Activated T-cell treated with anti-CD3 and anti-CD28 coated beads for 24 hours (primary cell): Measurements from ENCODE around the gene RSRC1.
"Not testable (repeated sequence)": the region's sequence is repeated elsewhere in the genome, so short reads cannot be mapped to it uniquely, and the experiment has no call there.

Source experiments
- DNase-seq: peaks from one replicate; pipeline ENCODE4 v3.0.0-alpha.2; 2020; ENCODE audit warnings: low read depth

The RSRC1 gene

DNA sequence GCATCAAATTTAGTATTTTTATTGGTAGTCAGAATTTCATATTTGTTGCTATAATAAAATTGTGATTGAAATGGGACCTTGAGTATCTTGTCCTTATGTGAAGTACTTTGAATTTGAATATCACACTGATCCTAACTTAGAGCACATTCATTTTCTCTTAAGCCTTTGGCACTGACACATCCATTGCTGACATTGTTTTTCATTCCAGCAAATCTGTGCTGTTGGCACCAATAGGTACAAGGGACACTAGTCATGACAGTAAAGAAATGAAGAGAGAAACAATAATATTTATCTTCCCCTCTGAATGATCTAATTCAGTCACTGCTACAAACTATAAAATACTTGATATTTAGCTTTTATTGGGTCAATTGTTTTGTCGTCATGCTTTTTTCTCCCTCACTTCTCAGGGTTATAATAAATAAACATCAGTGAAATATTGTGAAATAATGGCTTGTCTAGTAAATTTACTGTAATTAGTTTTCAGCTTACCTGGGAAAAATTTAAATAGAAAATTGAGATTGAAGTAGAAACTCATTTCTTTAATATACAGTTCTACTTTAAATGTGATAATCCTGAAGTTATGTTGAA is 294.3 kb downstream of the RSRC1 start:
- no peak for DNase-seq

DNA sequence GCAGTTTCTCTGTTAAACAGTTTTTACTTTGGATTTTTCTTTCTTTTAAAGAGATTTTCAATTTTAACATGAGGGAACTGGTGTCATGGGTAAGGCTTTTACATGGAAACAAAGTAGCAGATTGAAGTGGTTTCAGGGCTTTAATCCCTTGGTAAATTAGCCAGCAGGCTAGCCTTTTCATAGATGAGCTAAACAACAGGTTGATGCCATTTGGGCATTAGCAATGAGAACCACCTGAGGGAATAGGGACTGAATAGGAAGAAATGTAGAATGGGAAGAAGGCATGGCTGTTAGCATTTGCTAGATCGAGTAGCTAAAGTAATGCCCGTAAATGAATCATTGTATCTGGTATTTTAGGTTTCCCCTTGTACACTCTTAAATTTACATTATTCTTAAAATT is 295.6 kb downstream of the RSRC1 start:
- DNase-seq = no peak

- no peak for DNase-seq
Measured at GRCh38 chr3:158407844-158408517, 298.1 kb downstream of the RSRC1 start.

GRCh38 chr3:158408518-158408897 is 298.6 kb downstream of the RSRC1 start:
- DNase-seq = not testable (repeated sequence)

GRCh38 chr3:158418035-158418434 is 308.1 kb downstream of the RSRC1 start:
- DNase-seq = no peak

GRCh38 chr3:158419820-158420653 is 310.1 kb downstream of the RSRC1 start:
- DNase-seq = no peak

GRCh38 chr3:158420654-158421396 is 310.9 kb downstream of the RSRC1 start:
- no peak for DNase-seq

DNA sequence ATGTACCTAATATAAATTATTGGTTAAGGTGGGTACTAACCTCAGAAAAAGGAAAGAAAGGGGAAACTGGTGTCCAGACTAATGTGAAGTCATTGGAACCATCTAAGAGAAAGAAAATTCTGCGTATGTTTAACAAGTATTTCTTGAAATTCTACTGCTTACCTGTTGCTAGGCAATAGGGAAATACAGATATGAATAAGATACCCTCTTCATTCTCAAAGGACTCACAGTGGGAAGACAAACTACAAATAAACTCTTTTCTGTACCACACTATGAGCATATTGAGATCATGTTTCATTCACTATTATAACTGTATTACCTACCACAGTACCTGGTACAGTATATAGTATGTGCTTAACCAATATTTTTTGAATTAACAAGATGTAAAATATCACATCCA is 320.6 kb downstream of the RSRC1 start:
- no peak for DNase-seq

DNA sequence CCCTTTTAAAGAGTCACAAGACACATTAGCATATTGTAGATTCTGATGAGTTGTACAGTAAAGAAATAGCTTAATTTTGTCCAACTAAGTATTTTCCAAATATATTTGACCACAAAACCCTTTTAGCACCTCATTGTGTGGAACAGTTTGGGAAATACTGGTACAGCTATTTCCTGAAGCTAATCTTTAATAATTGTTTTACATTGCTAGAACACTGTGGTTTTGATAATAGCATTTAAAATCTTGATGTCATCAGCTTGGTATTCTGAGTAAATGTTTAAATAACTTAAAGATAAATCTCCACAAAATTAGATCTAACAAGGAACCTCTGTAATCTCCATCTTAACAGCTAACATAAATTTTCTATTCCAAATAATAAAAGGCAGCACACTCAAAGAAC is 321.1 kb downstream of the RSRC1 start:
- no peak for DNase-seq

DNA sequence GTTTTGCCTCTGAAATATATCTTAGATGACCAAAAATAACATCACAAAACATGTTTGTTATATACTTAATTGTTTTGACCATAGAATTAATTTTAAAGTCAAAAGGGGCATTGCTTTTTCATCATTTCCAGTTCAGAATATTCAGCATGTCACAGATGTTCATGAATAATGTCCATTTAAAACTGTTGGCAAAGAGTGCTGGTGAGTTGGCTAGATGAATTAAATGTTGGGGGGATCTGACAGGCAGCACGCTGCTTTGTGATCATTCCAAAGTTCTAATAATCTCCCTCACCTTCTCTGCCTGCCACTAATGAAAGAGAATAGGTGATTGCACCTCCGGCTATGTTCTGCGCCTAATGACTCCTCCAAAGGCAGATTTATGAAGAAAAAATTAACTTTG is 321.9 kb downstream of the RSRC1 start:
- no peak for DNase-seq

DNA sequence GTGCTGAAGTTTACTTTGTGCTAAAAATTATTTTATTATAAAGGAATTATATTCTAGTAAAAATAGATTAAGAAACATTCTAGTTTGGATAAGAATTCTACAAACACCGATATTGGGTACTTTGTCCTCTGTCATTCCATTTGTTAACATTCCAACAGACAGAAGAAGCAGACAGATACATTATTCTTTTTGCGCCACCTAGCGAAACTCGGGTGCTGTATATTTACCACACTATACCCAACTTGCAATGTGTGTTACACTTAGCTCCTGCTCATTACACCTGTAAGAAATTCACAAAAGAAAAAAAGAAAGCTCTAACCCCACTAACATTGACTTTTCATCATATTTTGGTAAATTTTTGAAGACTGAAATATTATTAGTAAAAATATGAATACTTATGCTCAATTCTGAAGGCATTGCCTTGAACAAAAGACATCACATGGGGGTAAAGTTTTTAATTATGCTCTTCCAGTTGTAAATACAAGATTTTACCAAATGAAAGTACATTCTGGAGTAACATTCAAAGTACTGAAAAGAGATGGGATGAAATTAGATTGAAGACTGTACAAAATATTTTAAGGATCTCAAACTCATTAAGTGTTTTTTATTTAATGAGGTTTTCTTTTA is 324.6 kb downstream of the RSRC1 start:
- peak; percentile 10 for DNase-seq

GRCh38 chr3:158443632-158444031 is 333.7 kb downstream of the RSRC1 start:
- DNase-seq = no peak

GRCh38 chr3:158447408-158447807 is 337.5 kb downstream of the RSRC1 start:
- DNase-seq = no peak

DNA sequence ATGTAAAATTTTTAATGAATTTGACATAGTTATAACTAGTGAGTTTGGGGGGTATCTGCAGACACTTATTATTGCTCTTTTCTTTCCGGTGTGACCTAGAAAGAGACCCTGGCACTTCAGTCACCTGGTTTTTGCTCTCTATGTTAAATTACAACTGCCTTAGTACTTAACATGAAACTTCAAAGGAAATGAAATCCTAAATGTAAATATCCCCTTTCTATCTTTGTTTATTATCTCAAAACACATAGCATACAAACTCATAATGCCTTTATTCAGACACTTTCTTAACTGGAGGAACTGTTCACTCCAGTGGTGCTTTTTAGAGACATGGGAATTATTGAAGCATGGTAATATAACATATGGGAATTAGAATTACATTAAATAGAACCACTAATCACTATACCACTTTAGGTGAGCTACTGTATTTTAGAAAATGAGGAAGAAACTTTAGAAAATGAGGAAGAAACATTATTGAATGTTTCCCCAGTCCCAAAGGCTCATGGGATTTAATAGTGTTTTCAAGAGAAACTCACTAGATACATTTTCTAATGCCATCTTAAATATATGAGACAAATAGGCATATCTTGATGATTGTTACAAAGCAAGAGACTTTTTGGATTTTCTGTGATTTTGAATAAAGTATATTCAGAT is 341.6 kb downstream of the RSRC1 start:
- no peak for DNase-seq

DNA sequence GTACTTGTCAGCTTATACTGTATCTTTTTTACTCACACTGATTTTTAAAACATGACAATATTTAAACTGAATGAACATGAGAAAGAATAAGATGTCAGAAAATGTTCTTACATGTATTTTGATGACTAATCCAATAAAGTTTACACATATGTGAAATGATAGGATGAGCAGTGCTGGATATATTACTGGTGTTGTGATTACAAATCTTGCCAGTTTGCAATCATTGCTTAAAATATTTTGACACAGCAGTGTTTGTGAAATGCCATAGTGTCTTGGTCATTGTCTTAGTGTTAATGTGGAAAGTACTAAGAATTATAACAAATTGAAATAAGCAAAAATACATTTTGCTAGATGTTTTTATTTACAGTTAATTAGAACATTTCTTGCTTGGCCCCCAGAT is 342.4 kb downstream of the RSRC1 start:
- DNase-seq = no peak

DNA sequence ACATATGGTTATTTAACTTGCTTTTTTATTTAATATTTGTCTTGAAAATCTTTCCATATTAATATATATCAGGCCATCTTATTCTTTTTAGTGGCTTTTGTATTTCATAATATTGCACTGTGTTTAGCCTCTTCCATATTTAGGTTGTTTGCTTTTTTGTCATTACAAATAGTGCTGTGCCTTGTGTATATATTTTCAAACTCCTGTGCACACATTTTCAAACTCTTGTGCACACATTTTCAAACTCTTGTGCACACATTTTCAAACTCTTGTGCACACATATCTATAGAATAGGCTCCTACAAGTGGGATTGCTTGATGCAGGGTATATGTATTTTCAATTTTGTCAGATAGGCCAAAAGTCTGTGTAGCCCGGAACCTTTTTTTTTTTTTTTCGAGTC is 343.1 kb downstream of the RSRC1 start:
- DNase-seq = no peak

- no peak for DNase-seq
Measured at GRCh38 chr3:158453865-158454264, 344.0 kb downstream of the RSRC1 start.

GRCh38 chr3:158455406-158455805 is 345.5 kb downstream of the RSRC1 start:
- no peak for DNase-seq

- DNase-seq = no peak
Measured at GRCh38 chr3:158456114-158456513, 346.2 kb downstream of the RSRC1 start.

DNA sequence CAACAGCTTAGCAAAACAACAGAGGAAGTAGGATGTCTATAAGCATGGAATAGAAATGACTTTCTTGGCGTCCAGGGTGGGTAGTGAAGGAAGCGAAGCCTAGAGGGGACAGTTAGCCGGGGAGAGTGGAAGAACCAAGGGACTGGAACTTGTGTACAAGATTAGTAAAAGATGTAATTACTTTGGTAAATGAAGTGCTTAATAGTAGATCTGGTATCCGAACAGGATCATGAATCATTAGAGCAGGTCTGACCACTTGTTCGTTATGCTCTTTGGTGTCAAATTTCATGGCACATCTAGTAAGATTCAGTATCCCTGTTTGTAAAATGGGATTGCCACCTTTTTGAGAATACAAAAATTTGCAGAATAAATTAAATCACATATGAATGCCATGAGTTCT is 348.6 kb downstream of the RSRC1 start:
- no peak for DNase-seq

GRCh38 chr3:158460926-158461325 is 351.0 kb downstream of the RSRC1 start:
- DNase-seq = no peak

DNA sequence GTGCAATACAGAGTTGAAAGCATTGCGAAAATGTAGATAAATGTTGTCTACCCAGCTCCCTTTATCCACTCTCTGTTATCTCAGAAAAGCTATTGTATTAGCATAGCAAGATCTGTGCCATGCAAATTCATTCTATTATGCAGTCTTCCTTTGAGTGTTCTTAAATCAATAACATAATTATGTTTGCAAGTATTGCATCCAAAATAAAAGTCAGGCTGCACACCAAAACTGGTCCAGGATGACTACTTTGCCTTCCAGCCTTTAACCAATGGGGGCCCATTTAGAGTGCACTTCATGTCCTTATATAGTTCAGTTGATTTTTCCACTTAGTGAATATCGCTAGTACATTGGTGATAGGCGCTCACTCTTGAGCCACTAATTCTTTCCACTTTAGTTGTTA is 353.7 kb downstream of the RSRC1 start:
- DNase-seq = no peak
